AG08395 (cell line): ENCODE measurements around the gene DENND2A.
"Not testable (repeated sequence)": the region's sequence is repeated elsewhere in the genome, so short reads cannot be mapped to it uniquely, and the experiment has no call there.

Experiments used
- DNase-seq: peaks from one replicate; pipeline ENCODE4 v3.0.0; 2012; ENCODE audit warnings: mixed read lengths, low spot score

DENND2A gene

DNA sequence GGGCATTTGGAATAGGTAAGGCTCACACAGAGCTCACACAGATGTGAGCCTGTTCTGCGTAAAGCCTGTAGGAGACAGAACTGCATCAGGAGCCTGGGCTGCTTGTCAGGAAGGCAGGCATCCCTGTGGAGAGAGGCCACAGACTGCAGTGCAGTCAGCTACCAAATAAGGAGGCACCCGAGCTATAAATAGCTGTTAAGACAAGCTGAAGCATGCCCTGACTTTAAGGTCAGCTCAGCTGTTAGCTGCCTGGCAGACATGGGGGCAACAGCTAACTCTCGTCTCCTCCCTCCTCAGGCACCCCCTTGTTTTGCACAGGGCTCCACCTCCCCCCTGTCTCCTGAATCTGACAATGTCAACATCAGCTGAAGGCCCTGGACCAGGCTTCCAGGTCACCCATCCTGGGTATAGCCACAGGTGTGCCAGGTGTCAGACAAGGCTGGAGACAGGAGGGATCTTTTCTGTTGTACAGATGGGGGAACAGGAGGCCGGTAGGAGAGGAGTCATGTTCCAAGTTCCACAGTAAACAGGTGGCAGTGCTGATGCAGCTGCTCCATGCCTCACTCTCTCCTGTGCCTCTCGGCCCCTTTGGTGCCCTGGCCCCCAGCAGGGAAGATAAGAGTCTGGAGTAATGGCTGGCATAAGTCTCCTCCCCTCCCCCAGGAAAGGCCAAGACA is 133.7 kb downstream of the DENND2A start:
- DNase-seq: peak; percentile 65

DNA sequence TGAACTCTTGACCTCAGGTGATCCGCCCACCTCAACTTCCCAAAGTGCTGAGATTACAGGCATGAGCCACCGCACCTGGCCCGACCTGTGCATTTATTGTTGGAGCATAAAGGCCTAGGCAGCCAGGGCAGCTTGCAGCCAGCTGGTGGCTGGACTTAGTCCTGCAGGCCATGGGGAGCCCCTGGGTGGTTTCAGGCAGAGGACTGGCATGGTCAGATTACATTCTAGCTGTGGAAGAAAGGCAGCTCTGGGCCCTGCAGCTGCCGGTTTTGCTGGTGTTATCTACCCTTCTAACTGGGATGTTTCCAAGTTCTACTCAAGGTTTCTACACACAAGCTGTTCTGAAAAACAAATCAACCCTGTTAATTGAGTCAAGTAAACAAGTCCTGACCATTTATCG is 138.6 kb downstream of the DENND2A start:
- DNase-seq: no peak

GRCh38 chr7:140497807-140498206 is 142.8 kb downstream of the DENND2A start:
- DNase-seq: not testable (repeated sequence)

- DNase-seq: no peak
Measured at GRCh38 chr7:140497241-140497769, 143.3 kb downstream of the DENND2A start.

GRCh38 chr7:140495514-140496097 is 145.0 kb downstream of the DENND2A start:
- no peak for DNase-seq

GRCh38 chr7:140494867-140495266 is 145.7 kb downstream of the DENND2A start:
- no peak for DNase-seq

DNA sequence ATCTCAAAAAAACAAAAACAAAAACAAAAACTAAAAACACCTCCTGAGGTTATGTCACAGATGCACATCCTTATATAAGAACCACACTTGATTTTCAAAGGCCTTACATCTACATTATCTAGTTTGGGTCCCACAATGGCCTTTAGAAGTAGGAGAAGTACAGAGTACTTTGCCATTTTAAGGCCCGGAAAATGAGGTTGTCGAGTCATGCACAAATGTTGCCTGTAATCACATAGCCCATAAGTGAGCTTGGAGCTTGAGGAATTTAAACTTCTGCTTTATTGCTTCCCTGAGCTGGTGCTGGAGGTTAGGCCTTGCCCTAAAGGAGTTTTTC is 151.6 kb downstream of the DENND2A start:
- no peak for DNase-seq

GRCh38 chr7:140485500-140486265 is 154.9 kb downstream of the DENND2A start:
- no peak for DNase-seq

GRCh38 chr7:140484951-140485499 is 155.6 kb downstream of the DENND2A start:
- no peak for DNase-seq

DNA sequence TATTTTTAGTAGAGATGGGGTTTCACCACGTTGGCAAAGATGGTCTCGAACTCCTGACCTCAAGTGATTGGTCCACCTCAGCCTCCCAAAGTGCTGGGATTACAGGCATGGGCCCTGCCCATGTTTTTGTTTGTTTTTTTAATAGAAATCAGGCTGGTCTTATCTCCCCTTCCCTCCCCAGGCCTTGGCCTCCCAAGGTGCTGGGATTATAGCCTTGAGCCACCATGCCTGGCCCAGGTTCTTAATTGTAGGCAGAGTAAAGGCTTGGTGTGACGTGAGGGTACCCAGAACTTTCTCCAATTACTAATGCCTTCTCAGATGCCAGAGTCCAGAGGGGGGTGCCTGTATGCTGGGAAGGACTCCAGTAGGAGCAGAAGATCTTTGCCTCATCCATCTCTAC is 156.1 kb downstream of the DENND2A start:
- no peak for DNase-seq

- no peak for DNase-seq
Measured at GRCh38 chr7:140479739-140480084, 160.9 kb downstream of the DENND2A start.

DNA sequence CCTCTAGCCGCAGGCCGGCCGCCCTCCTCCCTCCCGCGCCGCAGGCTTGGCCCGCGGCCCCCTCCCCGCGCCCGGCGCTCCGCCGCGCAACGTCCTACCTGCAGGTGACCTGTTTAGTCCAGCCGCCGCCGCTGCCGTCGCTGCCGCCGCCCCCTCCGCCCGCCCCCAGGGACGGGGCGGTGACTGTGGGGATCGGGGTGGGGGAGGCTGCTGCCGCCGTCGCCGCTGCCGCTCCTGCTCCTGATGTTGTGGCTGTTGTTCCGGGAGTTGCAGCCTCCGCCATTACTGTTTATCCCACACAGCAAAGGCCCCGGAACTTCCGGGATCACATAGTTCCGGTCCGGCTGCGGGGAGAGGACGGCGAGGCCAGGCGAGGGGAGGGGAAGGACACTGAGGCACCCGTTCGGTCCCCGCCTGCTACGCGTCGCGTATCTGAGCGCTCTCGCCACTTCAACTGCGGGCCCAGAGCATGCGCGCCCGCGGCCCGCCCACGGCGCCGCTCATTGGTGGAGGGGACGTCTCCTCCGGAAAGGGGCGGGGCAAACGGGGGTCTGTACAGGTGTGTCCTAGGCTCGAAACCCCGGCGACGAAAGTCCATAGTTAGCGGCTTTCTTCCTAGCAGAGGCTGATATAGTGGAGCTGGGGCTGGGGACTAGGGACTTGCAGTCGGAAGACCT is 161.4 kb downstream of the DENND2A start, which contains the start of gene MKRN1:
TSS of gene MKRN1 (minus strand) at position 444 of the 677 bp plus-strand sequence. CDS start at position 283, 161 bp downstream.
- DNase-seq: peak; percentile 97

GRCh38 chr7:140478246-140479061 is 162.2 kb downstream of the DENND2A start:
- DNase-seq: peak; percentile 39

- DNase-seq: no peak
Measured at GRCh38 chr7:140476698-140477261, 163.8 kb downstream of the DENND2A start.

- peak; percentile 55 for DNase-seq
Measured at GRCh38 chr7:140475747-140476333, 164.8 kb downstream of the DENND2A start.
